Keratinocyte (primary cell): ENCODE measurements around the gene RASAL3. TPM values are rescaled to one million over a fixed set of nuclear protein-coding genes. Genes with fewer than 3 reads are reported as not detected.

Experiments
- DNase-seq: peaks from one replicate; pipeline ENCODE4 v3.0.0-alpha.2; 2011; ENCODE audit warnings: low read depth, missing footprints, low spot score
- FAIRE-seq: peaks from 2 replicates; lab custom pipeline; 2011; peaks lifted over from hg19 to GRCh38; lab: Jason Lieb, UNC
- H2AFZ ChIP-seq: 2 replicates; pipeline ENCODE4 v1.6.0; 2012; ENCODE audit warnings: low read length, control low read depth, inconsistent platforms; ENCODE audit not compliant: control insufficient read depth
- H3K27ac ChIP-seq: 2 replicates; pipeline ENCODE4 v1.5.1; 2011; ENCODE audit warnings: low read length; ENCODE audit not compliant: control insufficient read depth, insufficient read depth
- H3K27me3 ChIP-seq: 3 replicates; pipeline ENCODE4 v1.6.0; 2011; ENCODE audit warnings: low read length; ENCODE audit not compliant: control insufficient read depth, insufficient read depth; ENCODE audit errors: extremely low read depth
- H3K36me3 ChIP-seq, 2 experiments: 2 replicates in 1 of 2; 3 replicates in 1 of 2; pipeline ENCODE4 v1.5.1; 2011; ENCODE audit warnings: low read length in 2 of 2, mild to moderate bottlenecking in 1 of 2; ENCODE audit not compliant: control insufficient read depth in 2 of 2, insufficient read depth in 2 of 2; ENCODE audit errors: extremely low read depth in 1 of 2
- H3K4me1 ChIP-seq: 3 replicates; pipeline ENCODE4 v1.5.1; 2011; ENCODE audit warnings: low read length; ENCODE audit not compliant: control insufficient read depth, insufficient read depth; ENCODE audit errors: extremely low read depth
- H3K4me2 ChIP-seq: 3 replicates; pipeline ENCODE4 v1.6.0; 2011; ENCODE audit warnings: low read depth, low read length; ENCODE audit not compliant: control insufficient read depth, insufficient read depth; ENCODE audit errors: extremely low read depth
- H3K4me3 ChIP-seq, 3 experiments: fragments of 200-600 bp in 1 of 3; sonication (generic) in 1 of 3; 2 replicates in 2 of 3; 3 replicates in 1 of 3; pipeline ENCODE4 v1.5.1; 2011 to 2016; ENCODE audit warnings: low read length in 3 of 3, mild to moderate bottlenecking in 3 of 3, control low read depth in 2 of 3, inconsistent platforms in 1 of 3, low read depth in 1 of 3, mixed read lengths in 1 of 3, mixed run types in 1 of 3, moderate library complexity in 1 of 3; ENCODE audit not compliant: control insufficient read depth in 2 of 3, insufficient read depth in 2 of 3; ENCODE audit errors: extremely low read depth in 1 of 3
- H3K79me2 ChIP-seq: 2 replicates; pipeline ENCODE4 v1.6.0; 2012; ENCODE audit warnings: low read length; ENCODE audit not compliant: control insufficient read depth, insufficient read depth
- H3K9ac ChIP-seq: 3 replicates; pipeline ENCODE4 v1.6.0; 2011; ENCODE audit warnings: low read length; ENCODE audit not compliant: control insufficient read depth, insufficient read depth; ENCODE audit errors: extremely low read depth
- H3K9me1 ChIP-seq: 3 replicates; pipeline ENCODE4 v1.6.0; 2011; ENCODE audit warnings: low read length; ENCODE audit not compliant: control insufficient read depth, insufficient read depth; ENCODE audit errors: extremely low read depth
- H3K9me3 ChIP-seq: 2 replicates; pipeline ENCODE4 v1.5.1; 2012; ENCODE audit warnings: low read depth, low read length; ENCODE audit not compliant: control insufficient read depth
- H4K20me1 ChIP-seq: 3 replicates; pipeline ENCODE4 v1.6.0; 2011; ENCODE audit warnings: low read length; ENCODE audit not compliant: control insufficient read depth, insufficient read depth; ENCODE audit errors: extremely low read depth
- EZH2 ChIP-seq: IDR thresholded peaks from one replicate; pipeline ENCODE4 v1.6.1; 2012; ENCODE audit warnings: inconsistent platforms, mild to moderate bottlenecking, low read length, moderate library complexity
- dilution Hi-C: fragments of 300-500 bp; cut with MboI; formaldehyde crosslinking; loops from one replicate; pipeline ENCODE4 v1.7.0; 2020; ENCODE audit warnings: low sequenced_read_pairs; ENCODE audit not compliant: extremely low pct_ligation_motif_present
- polyA plus RNA-seq, 5 experiments: library from polyadenylated mRNA; depleted of rRNA in 3 of 5; stranded (reverse) in 3 of 5; stranded (forward) in 1 of 5; unstranded in 1 of 5; fragments of >200 nt; gene quantifications; 1 replicate in 1 of 5; 2 replicates in 3 of 5; 3 replicates in 1 of 5; pipeline versions ENCODE4 v1.2.1 to v1.2.3, GENCODE V29; 2011 to 2012; ENCODE audit warnings: missing spikeins in 2 of 5, low read depth in 1 of 5, low replicate concordance in 1 of 5
- TF ChIP-seq, protein P1 (sequence below), 3 experiments: IDR thresholded peaks in 1 of 3; conservative IDR thresholded peaks in 1 of 3; optimal IDR thresholded peaks in 1 of 3; 2 replicates in 2 of 3; 3 replicates in 1 of 3; pipeline versions ENCODE3 to v1.5.1; 2011; ENCODE audit warnings: low read length in 3 of 3, mild to moderate bottlenecking in 3 of 3, moderate library complexity in 2 of 3, control low read depth in 1 of 3, inconsistent platforms in 1 of 3; ENCODE audit not compliant: insufficient read depth in 2 of 3; ENCODE audit errors: extremely low read depth in 1 of 3

Gene RASAL3
- polyA plus RNA-seq, 1 donor (not counting 4 experiments of a cell fraction or from before 2014, with no cell fraction given): not detected

DNA sequence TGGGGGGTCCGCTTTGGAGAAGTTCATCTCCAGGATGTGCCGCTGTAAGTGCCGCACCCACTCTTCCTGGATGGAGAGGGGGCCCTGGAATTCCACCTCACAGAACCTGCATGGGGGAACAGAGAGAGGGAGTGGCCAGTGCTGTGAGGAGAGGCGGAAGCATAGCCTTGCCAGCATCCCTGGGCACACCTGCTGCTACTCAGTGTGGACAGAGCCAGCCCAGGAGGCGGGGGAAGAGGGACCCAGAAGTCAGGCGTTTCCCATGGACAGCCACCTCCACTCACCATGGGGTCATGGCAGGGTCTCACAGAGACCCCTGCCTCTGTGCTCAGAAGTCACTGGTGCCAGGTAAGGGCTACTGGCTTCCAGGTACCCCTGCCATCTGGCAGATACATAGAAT, 41.2 kb downstream of the RASAL3 start:
- Histone ChIP-seq H3K9me3 (peaks cover 5% of the 10 kb centered on the region), H3K4me1 (peaks cover 5% of the 10 kb centered on the region), H3K4me2 (no peak overlapping the region), H3K79me2 (peaks cover 13% of the 10 kb centered on the region), H2AFZ (no peak overlapping the region), H3K27ac (no peak overlapping the region), H3K27me3 (no peaks in the 10 kb centered on the region), H3K36me3 (peaks cover 35% of the 10 kb centered on the region in 2 experiments), H3K9ac (no peak overlapping the region), H3K9me1 (no peaks in the 10 kb centered on the region), H3K4me3 (no peak overlapping the region), H4K20me1 (no peaks in the 10 kb centered on the region)
- FAIRE-seq (no peak), DNase-seq (no peak)
- dilution Hi-C loops: no loop called here
- TF ChIP-seq, protein P1, sequence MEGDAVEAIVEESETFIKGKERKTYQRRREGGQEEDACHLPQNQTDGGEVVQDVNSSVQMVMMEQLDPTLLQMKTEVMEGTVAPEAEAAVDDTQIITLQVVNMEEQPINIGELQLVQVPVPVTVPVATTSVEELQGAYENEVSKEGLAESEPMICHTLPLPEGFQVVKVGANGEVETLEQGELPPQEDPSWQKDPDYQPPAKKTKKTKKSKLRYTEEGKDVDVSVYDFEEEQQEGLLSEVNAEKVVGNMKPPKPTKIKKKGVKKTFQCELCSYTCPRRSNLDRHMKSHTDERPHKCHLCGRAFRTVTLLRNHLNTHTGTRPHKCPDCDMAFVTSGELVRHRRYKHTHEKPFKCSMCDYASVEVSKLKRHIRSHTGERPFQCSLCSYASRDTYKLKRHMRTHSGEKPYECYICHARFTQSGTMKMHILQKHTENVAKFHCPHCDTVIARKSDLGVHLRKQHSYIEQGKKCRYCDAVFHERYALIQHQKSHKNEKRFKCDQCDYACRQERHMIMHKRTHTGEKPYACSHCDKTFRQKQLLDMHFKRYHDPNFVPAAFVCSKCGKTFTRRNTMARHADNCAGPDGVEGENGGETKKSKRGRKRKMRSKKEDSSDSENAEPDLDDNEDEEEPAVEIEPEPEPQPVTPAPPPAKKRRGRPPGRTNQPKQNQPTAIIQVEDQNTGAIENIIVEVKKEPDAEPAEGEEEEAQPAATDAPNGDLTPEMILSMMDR (optimal IDR thresholded peaks at IDR 0.05 in 1 of 3, IDR thresholded peaks at IDR 0.05 in 1 of 3, conservative IDR thresholded peaks at IDR 0.05 in 1 of 3; ENCODE audit: extremely low read depth in 1 of 3, insufficient read depth in 2 of 3, low read length in 3 of 3): no peak
- no peak for TF ChIP-seq EZH2

DNA sequence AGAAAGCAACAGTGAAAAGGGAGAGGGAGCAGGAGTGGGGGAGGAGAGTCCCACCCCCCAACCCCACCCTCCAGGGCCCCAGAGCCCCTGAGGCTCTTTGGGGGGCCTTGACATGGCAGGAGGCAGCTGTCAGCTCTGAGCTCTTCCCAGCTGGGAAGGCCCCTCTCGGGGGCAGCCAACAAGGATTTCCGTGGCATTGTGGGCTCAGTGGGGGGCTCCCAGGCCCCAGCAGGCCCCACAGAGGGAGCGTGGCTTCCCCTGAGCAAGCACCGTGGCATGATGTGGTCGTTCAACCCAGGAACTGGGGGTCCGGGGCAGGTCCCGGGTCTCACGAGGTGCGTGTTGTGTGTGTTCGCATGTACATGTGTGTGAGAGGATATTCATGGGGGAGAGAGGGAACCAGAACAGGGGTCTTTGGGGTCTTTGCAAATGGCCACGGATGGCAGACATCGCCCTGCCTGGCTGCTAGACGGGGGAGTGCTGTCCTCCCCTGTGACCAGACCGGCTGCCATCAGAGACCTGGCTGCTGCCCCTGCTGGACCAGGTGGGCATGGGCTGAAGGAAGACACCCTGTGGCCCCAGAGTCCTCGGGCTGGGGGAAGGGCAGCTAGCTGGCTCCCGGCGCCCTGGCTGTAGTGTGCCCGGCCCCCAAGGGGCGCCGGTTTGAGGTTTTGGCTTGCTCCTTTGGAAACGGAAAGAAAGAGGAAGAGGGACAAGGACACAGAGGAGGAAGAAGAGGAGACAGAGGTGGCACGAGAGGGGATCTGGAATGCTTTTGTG, 41.9 kb downstream of the RASAL3 start:
- Histone ChIP-seq H2AFZ (no peak overlapping the region), H3K9me1 (no peaks in the 10 kb centered on the region), H3K9me3 (peaks cover 5% of the 10 kb centered on the region), H3K36me3 (peaks cover 29 to 31% of the 10 kb centered on the region in 2 experiments), H4K20me1 (peaks cover 2% of the 10 kb centered on the region), H3K4me2 (no peak overlapping the region), H3K9ac (no peak overlapping the region), H3K27me3 (no peaks in the 10 kb centered on the region), H3K4me1 (peaks cover 7% of the 10 kb centered on the region), H3K79me2 (peaks cover 17% of the 10 kb centered on the region), H3K27ac (no peak overlapping the region), H3K4me3 (no peak overlapping the region)
- FAIRE-seq: no peak
- DNase-seq: no peak
- dilution Hi-C loops: no loop called here
- TF ChIP-seq, protein P1 (optimal IDR thresholded peaks at IDR 0.05 in 1 of 3, IDR thresholded peaks at IDR 0.05 in 1 of 3, conservative IDR thresholded peaks at IDR 0.05 in 1 of 3; ENCODE audit: extremely low read depth in 1 of 3, insufficient read depth in 2 of 3, low read length in 3 of 3): no peak
- no peak for TF ChIP-seq EZH2
